Stimulated activated CD4-positive, alpha-beta T cell treated with anti-CD3 and anti-CD28 coated beads, TNF-alpha, amount 100 ng/mL, for 48 hours (primary cell): ENCODE results near the gene TET2.

ENCODE experiments used
- DNase-seq, 3 donors: peaks; one replicate each; pipeline ENCODE4 v3.0.0-alpha.2; 2020; ENCODE audit warnings: low read depth in 3 of 3

The TET2 gene

GRCh38 chr4:105182211-105182610 lies 35.5 kb downstream of the TET2 start:
- DNase-seq: no peak

GRCh38 chr4:105184316-105184980 lies 37.8 kb downstream of the TET2 start:
- DNase-seq: no peak

GRCh38 chr4:105186701-105187161 lies 40.1 kb downstream of the TET2 start:
- no peak for DNase-seq

GRCh38 chr4:105189855-105190650 lies 43.4 kb downstream of the TET2 start:
- no peak for DNase-seq

- DNase-seq: no peak
Observed at GRCh38 chr4:105191621-105192210, 45.0 kb downstream of the TET2 start.

GRCh38 chr4:105192474-105192873 lies 45.8 kb downstream of the TET2 start:
- no peak for DNase-seq

GRCh38 chr4:105192910-105193309 lies 46.2 kb downstream of the TET2 start:
- no peak for DNase-seq

GRCh38 chr4:105193536-105193935 lies 46.9 kb downstream of the TET2 start:
- no peak for DNase-seq

- no peak for DNase-seq
Observed at GRCh38 chr4:105194328-105195231, 47.9 kb downstream of the TET2 start.

GRCh38 chr4:105196523-105197145 lies 50.0 kb downstream of the TET2 start:
- no peak for DNase-seq

- DNase-seq: no peak
Observed at GRCh38 chr4:105197777-105198176, 51.1 kb downstream of the TET2 start.

GRCh38 chr4:105198541-105198940 lies 51.9 kb downstream of the TET2 start:
- DNase-seq: no peak

- no peak for DNase-seq
Observed at GRCh38 chr4:105206214-105206613, 59.5 kb downstream of the TET2 start.

GRCh38 chr4:105207386-105207785 lies 60.7 kb downstream of the TET2 start:
- DNase-seq: no peak

GRCh38 chr4:105208561-105208960 lies 61.9 kb downstream of the TET2 start:
- DNase-seq: no peak

- DNase-seq: no peak
Observed at GRCh38 chr4:105210916-105211315, 64.2 kb downstream of the TET2 start.

GRCh38 chr4:105215609-105216313 lies 69.1 kb downstream of the TET2 start:
- no peak for DNase-seq

- DNase-seq: no peak
Observed at GRCh38 chr4:105225500-105225899, 78.8 kb downstream of the TET2 start.

GRCh38 chr4:105227054-105227453 lies 80.4 kb downstream of the TET2 start:
- no peak for DNase-seq

- no peak for DNase-seq
Observed at GRCh38 chr4:105230287-105230686, 83.6 kb downstream of the TET2 start.

GRCh38 chr4:105232374-105232773 lies 85.7 kb downstream of the TET2 start:
- no peak for DNase-seq
